GM12878 (cell line): Measurements from ENCODE around the gene B9D1. TPM values are rescaled to one million over a fixed set of nuclear protein-coding genes. Genes with fewer than 3 reads are reported as not detected.

Source experiments
- BCL3 ChIP-seq: IDR thresholded peaks from 2 replicates; pipeline ENCODE4 v1.6.1; 2011; ENCODE audit warnings: borderline replicate concordance, low read depth, mild to moderate bottlenecking, moderate library complexity, low read length; ENCODE audit not compliant: insufficient read depth, poor library complexity, severe bottlenecking
- BHLHE40 ChIP-seq, 2 experiments: fragments of 450-650 bp in 1 of 2; IDR thresholded peaks; 2 replicates each; pipeline ENCODE4 v1.6.1; 2011 to 2017; ENCODE audit warnings: low read depth in 2 of 2, borderline replicate concordance in 1 of 2, improper control_type of control experiment in 1 of 2, low read length in 1 of 2, mild to moderate bottlenecking in 1 of 2
- FOXK2 ChIP-seq: fragments of 450-650 bp; IDR thresholded peaks from 2 replicates; pipeline ENCODE4 v1.6.1; 2017; ENCODE audit warnings: mild to moderate bottlenecking, moderate library complexity
- JUND ChIP-seq: IDR thresholded peaks from 2 replicates; pipeline ENCODE4 v1.6.1; 2012; ENCODE audit warnings: low read depth, mild to moderate bottlenecking, low read length, improper control_type of control experiment, moderate library complexity
- MEF2A ChIP-seq: IDR thresholded peaks from 2 replicates; pipeline ENCODE4 v1.6.1; 2011; ENCODE audit warnings: low read depth, mild to moderate bottlenecking, low read length, moderate library complexity; ENCODE audit not compliant: insufficient read depth
- MTA3 ChIP-seq: IDR thresholded peaks from 2 replicates; pipeline ENCODE4 v1.6.1; 2012; ENCODE audit warnings: low read length, inconsistent platforms, borderline replicate concordance
- RCOR1 ChIP-seq: conservative IDR thresholded peaks from 2 replicates; pipeline ENCODE4 v1.6.1; 2012; ENCODE audit warnings: low read depth, low read length, improper control_type of control experiment
- RFX5 ChIP-seq: IDR thresholded peaks from 2 replicates; pipeline ENCODE4 v1.6.1; 2011; ENCODE audit warnings: low read depth, low read length, improper control_type of control experiment
- TARDBP ChIP-seq: IDR thresholded peaks from 2 replicates; pipeline ENCODE4 v1.6.1; 2016; ENCODE audit warnings: borderline replicate concordance
- TCF7 ChIP-seq: IDR thresholded peaks from 2 replicates; pipeline ENCODE4 v1.6.1; 2014; ENCODE audit warnings: antibody characterized with exemption, borderline replicate concordance
- USF2 ChIP-seq: IDR thresholded peaks from 2 replicates; pipeline ENCODE4 v1.6.1; 2011; ENCODE audit warnings: low read depth, low read length, improper control_type of control experiment, borderline replicate concordance
- YY1 ChIP-seq: IDR thresholded peaks from 2 replicates; pipeline ENCODE4 v1.6.1; 2011; ENCODE audit warnings: low read depth, mild to moderate bottlenecking, low read length
- ZBTB11 ChIP-seq: fragments of 450-650 bp; formaldehyde crosslinking; IDR thresholded peaks from 2 replicates; pipeline ENCODE4 v1.5.0; 2022; ENCODE audit warnings: mild to moderate bottlenecking, missing genetic modification characterization
- ZBTB33 ChIP-seq: fragments of 450-650 bp; IDR thresholded peaks from 2 replicates; pipeline ENCODE4 v1.6.1; 2017; ENCODE audit warnings: mild to moderate bottlenecking
- ZNF592 ChIP-seq: fragments of 450-650 bp; IDR thresholded peaks from 2 replicates; pipeline ENCODE4 v1.6.1; 2017; ENCODE audit warnings: mild to moderate bottlenecking, moderate library complexity
- ZNF622 ChIP-seq: fragments of 450-650 bp; IDR thresholded peaks from 2 replicates; pipeline ENCODE4 v1.6.1; 2017; ENCODE audit warnings: mild to moderate bottlenecking, inconsistent platforms
- polyA plus RNA-seq, 11 experiments: library from polyadenylated mRNA; depleted of rRNA in 4 of 11; unstranded in 6 of 11; stranded (reverse) in 5 of 11; fragments of >200 nt; fragmentation: Nextera tagmentation in 4 of 11; fragmentation: Illumina TruSeq in 1 of 11; extraction: Ambion mirVana in 4 of 11; extraction: Trizol in 1 of 11; gene quantifications; 1 replicate in 1 of 11; 2 replicates in 10 of 11; pipeline versions ENCODE4 v1.2.1 to v1.2.3, GENCODE V29; 2011 to 2016; ENCODE audit warnings: inconsistent platforms in 2 of 11, missing spikeins in 2 of 11, low read depth in 1 of 11
- total RNA-seq, 4 experiments: library from RNA; depleted of rRNA in 3 of 4; stranded (reverse); fragments of >200 nt in 3 of 4; fragmentation: Illumina TruSeq in 1 of 4; extraction: Trizol in 1 of 4; gene quantifications; 2 replicates each; pipeline versions ENCODE4 v1.2.1 to v1.2.3, GENCODE V29; 2013 to 2021

The B9D1 gene
- total and polyA plus RNA-seq, 10 of the 15 experiments (the other 5 are each of a cell fraction or from before 2014, with no cell fraction given), result 5.9 to 18.3 (median 9.8) TPM

- TF ChIP-seq ZBTB33 (no peak), BCL3 (no peak), RCOR1 (no peak), BHLHE40 (IDR thresholded peaks at IDR 0.05; ENCODE audit: borderline replicate concordance in 1 of 2, low read depth in 2 of 2, low read length in 1 of 2) (peak in 1 of 2 experiments; percentile 14; a peak in 1 of 4 replicates), TCF7 (no peak), RFX5 (no peak), YY1 (no peak), MEF2A (no peak), ZBTB11 (CRISPR knock-in tag) (no peak), MTA3 (no peak), ZNF592 (no peak), JUND (no peak), USF2 (peak; percentile 15; the same call in 1 of the 2 replicates), FOXK2 (no peak), ZNF622 (no peak), TARDBP (no peak)
These were observed 35.1 kb upstream of the B9D1 start (continued) for GRCh38 chr17:19397556-19398041.
